GM19328 (cell line): ENCODE measurements around the gene HDAC6.
A peak's percentile ranks its signal among the peaks of the same experiment; 100 is the strongest.
"Not testable (repeated sequence)": the region's sequence is repeated elsewhere in the genome, so short reads cannot be mapped to it uniquely, and the experiment has no call there.

Experiments used
- ATAC-seq: cut with Tn5 transposase; IDR thresholded peaks from one replicate; pipeline ENCODE4 v1.9.1; 2021; ENCODE audit warnings: mild to moderate bottlenecking, moderate library complexity; ENCODE audit not compliant: unreplicated experiment

The HDAC6 gene

GRCh38 chrX:48789366-48790220 lies 12.3 kb upstream of the HDAC6 start:
- ATAC-seq: no peak

DNA sequence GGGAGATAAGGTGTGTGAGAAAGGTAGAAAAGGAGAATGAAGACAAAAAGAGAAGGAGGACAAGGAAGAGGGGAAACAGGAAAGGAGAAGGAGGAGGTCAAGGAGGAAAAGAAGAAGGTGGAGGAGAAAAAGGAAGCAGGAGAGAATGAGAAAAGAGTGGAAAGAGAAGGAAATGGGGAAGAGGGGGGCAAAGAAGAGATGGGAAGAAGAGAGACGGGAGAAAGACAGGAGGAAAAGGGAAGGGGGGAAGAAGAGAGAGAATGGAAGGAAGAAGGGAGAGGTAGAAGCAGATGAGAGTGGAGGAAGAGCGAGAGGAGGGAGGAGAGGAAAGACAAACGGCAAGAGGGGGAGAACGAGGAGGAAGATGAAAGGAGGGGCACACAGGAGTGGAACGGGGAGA lies 11.4 kb upstream of the HDAC6 start:
- no peak for ATAC-seq

GRCh38 chrX:48791063-48791820 lies 10.6 kb upstream of the HDAC6 start:
- ATAC-seq: no peak

GRCh38 chrX:48792219-48792618 lies 9.6 kb upstream of the HDAC6 start:
- ATAC-seq: no peak

GRCh38 chrX:48793935-48794334 lies 7.9 kb upstream of the HDAC6 start:
- no peak for ATAC-seq

DNA sequence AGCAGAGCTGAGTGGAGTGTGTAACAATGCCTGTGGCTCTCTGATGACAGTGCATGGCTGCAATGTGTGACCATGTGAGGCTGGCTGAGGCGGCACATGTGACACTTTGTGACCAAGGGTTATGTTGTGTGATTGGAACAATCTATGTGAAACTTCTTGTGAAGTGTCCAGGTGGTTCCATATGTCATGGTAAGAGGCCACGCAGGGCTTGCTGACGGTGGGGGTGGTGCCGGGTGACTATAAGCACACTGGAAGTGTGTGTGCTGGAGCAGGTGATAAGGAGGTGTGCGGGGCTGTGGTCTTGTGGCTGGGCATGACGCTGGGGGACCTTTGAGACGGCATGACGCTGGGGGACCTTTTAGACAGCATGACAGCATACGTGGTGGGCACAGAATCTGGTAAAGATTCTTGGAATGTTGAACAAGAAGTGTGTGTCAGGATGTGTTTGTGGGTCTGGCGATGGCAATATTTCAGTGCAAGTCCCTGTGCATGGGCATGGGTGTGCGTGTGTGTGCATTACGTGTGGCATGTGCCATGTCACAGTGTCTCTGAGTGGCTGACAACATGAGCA lies 7.4 kb upstream of the HDAC6 start:
- no peak for ATAC-seq

DNA sequence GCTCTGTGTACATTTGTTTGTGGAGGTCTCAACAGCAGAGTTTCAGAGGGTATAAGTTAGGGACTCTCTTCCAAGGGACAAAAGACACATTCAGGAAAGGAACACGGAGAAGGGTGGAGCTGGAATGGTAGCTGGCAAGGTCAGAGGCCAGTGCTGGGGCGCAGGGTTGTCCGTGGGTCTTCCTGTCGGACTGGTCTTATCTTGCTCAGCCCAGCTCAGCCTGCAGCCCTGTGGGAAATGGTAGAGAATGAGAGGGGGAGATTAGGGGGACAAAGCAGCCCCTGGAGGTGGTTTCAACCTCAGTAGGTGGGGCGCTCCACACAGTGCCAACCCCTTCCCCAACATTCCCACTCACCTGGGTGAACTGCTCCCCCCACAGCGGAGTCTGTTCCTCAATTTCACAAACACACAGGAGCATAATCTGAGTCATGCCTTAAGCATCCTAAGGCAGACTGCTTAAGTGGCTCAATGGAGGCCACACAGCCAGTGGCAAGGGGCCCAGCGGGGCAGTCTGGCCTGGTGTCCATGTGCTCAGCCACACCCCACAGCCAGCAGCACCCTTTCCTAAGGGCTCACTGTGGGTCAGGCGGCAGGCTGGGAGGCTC lies 6.9 kb upstream of the HDAC6 start:
- no peak for ATAC-seq

GRCh38 chrX:48798318-48798717 lies 3.5 kb upstream of the HDAC6 start:
- ATAC-seq: no peak

DNA sequence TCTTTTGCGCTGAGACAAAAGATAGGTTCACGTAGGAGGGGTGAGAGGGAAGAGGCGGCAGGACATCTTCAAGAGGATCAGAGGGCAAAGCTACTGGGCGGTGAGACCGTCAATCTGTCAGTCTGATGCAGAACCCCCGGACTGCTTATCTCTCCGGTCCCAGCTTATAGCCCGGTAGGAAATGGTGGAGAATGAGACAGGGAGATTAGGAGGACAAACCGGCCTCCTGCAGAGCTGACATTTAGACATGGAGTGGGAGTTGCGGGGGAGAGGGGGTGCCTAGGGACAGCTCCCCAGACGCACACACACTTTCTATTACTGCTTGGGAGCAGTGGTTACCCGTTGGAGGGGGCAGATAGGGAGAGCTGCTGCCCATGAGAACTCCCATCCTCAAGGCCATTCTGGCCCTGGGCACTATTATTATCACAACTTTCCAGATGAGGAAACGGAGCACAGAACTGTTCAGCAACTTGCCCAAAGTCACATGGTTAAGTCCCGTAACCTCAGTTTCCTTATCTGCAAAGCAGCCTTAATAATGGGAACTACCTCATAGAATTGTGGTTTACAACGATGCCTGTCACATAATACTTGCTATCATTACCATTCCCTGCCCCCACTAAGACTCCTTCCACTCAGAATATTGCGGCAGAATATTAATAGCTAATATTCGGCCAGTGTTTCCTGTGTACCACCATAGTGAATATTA lies 1.1 kb upstream of the HDAC6 start:
- ATAC-seq: no peak

GRCh38 chrX:48802089-48802904 lies 430 bp downstream of the HDAC6 start:
- ATAC-seq: peak; percentile 30

DNA sequence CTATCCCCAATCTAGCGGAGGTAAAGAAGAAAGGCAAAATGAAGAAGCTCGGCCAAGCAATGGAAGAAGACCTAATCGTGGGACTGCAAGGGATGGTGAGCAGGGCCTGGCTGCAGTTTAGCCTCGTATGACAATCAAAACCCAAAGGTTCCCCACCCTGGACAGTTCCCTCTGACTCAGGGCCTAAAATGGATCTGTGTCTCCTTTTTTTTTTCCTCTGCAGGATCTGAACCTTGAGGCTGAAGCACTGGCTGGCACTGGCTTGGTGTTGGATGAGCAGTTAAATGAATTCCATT lies 986 bp downstream of the HDAC6 start:
- no peak for ATAC-seq

GRCh38 chrX:48806081-48806480 lies 4.2 kb downstream of the HDAC6 start:
- ATAC-seq: no peak

GRCh38 chrX:48813644-48814043 lies 11.8 kb downstream of the HDAC6 start:
- ATAC-seq: no peak

DNA sequence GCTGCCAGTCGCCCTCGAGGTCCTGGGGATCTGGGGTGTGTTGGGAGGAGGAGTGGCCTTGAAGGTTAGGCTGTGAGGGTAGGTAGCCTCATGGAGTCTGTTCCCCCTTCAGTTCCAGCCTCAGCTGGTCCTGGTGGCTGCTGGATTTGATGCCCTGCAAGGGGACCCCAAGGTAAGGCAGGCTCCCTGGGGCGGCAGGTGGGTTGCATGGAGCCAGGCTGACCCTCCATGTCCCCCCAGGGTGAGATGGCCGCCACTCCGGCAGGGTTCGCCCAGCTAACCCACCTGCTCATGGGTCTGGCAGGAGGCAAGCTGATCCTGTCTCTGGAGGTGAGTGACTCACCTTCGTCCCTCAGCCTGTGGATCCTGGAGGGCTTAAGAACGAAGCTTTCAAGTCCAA lies 12.9 kb downstream of the HDAC6 start:
- no peak for ATAC-seq

GRCh38 chrX:48815266-48815665 lies 13.4 kb downstream of the HDAC6 start:
- no peak for ATAC-seq

GRCh38 chrX:48816014-48816810 lies 14.3 kb downstream of the HDAC6 start:
- ATAC-seq: no peak

DNA sequence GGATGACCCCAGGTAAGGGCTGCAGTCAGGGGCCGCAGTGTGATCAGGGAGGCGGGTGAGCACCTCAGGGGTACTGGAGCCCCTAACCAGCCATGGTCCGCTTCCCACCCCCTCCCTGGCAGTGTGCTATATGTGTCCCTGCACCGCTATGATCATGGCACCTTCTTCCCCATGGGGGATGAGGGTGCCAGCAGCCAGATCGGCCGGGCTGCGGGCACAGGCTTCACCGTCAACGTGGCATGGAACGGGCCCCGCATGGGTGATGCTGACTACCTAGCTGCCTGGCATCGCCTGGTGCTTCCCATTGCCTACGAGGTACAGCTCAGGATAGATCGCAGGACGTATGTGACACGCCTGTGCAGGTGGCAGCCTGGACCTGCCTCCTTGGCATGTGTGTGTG lies 16.2 kb downstream of the HDAC6 start:
- ATAC-seq: no peak

DNA sequence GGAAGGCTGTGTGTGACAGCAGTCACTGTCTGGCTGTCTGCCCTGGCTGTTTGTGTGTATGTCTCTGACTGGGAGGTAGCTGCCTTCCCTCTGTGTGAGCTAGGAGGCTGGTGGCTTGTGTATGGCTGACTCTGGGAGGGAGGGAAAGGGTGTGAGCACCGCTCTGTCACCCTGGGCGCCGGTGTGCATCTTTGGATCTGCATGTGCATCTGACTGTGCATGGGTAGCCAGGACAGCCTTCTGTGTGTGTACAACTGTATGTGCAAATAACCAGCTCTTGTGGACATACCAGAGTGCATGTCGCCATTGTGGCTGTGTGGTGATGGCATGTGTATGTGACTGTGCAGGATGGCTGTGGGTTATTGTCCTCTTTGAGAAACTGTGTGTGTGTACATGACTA lies 17.0 kb downstream of the HDAC6 start:
- no peak for ATAC-seq

- ATAC-seq: not testable (repeated sequence)
Measured at GRCh38 chrX:48819394-48819793, 17.5 kb downstream of the HDAC6 start.
